ENCODE measurements around the gene KIAA0586. TPM values are rescaled to one million over a fixed set of nuclear protein-coding genes. Genes with fewer than 3 reads are reported as not detected.

Gene KIAA0586
- polyA plus RNA-seq, 1 of the 3 experiments (the other 2 are of a cell fraction) = 7.5 TPM

DNA sequence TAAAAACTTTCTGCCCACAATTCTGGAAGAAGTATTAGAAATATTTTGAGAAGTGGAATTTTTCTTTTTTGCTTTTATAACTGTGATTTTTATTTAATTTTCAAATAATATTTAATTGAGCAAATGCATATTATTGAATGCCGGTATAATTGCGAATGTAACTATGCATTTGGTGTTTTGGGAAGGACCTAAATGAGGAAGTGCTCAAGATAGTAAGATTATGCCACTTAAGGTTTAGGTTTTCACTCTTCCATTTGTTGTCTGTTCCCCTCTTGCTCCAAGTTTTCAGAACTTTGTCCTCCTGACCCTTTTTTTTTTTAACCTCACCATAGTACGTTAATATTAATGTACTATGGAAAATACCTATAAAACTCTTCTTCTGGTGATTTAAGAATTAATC lies 85.8 kb downstream of the KIAA0586 start:
- H3K9me2 ChIP-seq = no peaks in the 10 kb centered on the region
- no peak overlapping the region for H3K4me2 ChIP-seq
- TF ChIP-seq RAD21 (IDR thresholded peaks at IDR 0.05; ENCODE audit: low read length) (no peak), RCOR1 (IDR thresholded peaks at IDR 0.05; ENCODE audit: low read length) (no peak), GATA2 (CRISPR knock-in tag; IDR thresholded peaks at IDR 0.05) (no peak), ELF1 (IDR thresholded peaks at IDR 0.05) (no peak), MEF2A (IDR thresholded peaks at IDR 0.05; ENCODE audit: borderline replicate concordance, low read depth) (no peak), SMC3 (IDR thresholded peaks at IDR 0.05; ENCODE audit: low read depth, low read length) (no peak), EZH2phosphoT487 (IDR thresholded peaks at IDR 0.05; ENCODE audit: borderline replicate concordance, low read depth) (no peak), TEAD4 (IDR thresholded peaks at IDR 0.05; ENCODE audit: borderline replicate concordance, insufficient read depth) (no peak), RFX5 (IDR thresholded peaks at IDR 0.05; ENCODE audit: low read length) (no peak), JUND (IDR thresholded peaks at IDR 0.05) (no peak)
- TF ChIP-seq, protein P1, sequence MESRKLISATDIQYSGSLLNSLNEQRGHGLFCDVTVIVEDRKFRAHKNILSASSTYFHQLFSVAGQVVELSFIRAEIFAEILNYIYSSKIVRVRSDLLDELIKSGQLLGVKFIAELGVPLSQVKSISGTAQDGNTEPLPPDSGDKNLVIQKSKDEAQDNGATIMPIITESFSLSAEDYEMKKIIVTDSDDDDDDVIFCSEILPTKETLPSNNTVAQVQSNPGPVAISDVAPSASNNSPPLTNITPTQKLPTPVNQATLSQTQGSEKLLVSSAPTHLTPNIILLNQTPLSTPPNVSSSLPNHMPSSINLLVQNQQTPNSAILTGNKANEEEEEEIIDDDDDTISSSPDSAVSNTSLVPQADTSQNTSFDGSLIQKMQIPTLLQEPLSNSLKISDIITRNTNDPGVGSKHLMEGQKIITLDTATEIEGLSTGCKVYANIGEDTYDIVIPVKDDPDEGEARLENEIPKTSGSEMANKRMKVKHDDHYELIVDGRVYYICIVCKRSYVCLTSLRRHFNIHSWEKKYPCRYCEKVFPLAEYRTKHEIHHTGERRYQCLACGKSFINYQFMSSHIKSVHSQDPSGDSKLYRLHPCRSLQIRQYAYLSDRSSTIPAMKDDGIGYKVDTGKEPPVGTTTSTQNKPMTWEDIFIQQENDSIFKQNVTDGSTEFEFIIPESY (IDR thresholded peaks at IDR 0.05; ENCODE audit: borderline replicate concordance, low read depth) = no peak
- TF ChIP-seq, protein P2, sequence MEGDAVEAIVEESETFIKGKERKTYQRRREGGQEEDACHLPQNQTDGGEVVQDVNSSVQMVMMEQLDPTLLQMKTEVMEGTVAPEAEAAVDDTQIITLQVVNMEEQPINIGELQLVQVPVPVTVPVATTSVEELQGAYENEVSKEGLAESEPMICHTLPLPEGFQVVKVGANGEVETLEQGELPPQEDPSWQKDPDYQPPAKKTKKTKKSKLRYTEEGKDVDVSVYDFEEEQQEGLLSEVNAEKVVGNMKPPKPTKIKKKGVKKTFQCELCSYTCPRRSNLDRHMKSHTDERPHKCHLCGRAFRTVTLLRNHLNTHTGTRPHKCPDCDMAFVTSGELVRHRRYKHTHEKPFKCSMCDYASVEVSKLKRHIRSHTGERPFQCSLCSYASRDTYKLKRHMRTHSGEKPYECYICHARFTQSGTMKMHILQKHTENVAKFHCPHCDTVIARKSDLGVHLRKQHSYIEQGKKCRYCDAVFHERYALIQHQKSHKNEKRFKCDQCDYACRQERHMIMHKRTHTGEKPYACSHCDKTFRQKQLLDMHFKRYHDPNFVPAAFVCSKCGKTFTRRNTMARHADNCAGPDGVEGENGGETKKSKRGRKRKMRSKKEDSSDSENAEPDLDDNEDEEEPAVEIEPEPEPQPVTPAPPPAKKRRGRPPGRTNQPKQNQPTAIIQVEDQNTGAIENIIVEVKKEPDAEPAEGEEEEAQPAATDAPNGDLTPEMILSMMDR (IDR thresholded peaks at IDR 0.05) = no peak
- TF ChIP-seq, protein P3, sequence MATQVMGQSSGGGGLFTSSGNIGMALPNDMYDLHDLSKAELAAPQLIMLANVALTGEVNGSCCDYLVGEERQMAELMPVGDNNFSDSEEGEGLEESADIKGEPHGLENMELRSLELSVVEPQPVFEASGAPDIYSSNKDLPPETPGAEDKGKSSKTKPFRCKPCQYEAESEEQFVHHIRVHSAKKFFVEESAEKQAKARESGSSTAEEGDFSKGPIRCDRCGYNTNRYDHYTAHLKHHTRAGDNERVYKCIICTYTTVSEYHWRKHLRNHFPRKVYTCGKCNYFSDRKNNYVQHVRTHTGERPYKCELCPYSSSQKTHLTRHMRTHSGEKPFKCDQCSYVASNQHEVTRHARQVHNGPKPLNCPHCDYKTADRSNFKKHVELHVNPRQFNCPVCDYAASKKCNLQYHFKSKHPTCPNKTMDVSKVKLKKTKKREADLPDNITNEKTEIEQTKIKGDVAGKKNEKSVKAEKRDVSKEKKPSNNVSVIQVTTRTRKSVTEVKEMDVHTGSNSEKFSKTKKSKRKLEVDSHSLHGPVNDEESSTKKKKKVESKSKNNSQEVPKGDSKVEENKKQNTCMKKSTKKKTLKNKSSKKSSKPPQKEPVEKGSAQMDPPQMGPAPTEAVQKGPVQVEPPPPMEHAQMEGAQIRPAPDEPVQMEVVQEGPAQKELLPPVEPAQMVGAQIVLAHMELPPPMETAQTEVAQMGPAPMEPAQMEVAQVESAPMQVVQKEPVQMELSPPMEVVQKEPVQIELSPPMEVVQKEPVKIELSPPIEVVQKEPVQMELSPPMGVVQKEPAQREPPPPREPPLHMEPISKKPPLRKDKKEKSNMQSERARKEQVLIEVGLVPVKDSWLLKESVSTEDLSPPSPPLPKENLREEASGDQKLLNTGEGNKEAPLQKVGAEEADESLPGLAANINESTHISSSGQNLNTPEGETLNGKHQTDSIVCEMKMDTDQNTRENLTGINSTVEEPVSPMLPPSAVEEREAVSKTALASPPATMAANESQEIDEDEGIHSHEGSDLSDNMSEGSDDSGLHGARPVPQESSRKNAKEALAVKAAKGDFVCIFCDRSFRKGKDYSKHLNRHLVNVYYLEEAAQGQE (IDR thresholded peaks at IDR 0.05; ENCODE audit: low read depth, low read length) = no peak
- TF ChIP-seq, protein P4, sequence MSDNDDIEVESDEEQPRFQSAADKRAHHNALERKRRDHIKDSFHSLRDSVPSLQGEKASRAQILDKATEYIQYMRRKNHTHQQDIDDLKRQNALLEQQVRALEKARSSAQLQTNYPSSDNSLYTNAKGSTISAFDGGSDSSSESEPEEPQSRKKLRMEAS (IDR thresholded peaks at IDR 0.05; ENCODE audit: low read depth) = no peak
- no peak overlapping the region for H2AFZ ChIP-seq (ENCODE audit: low read depth)
- H3K27me3 ChIP-seq (ENCODE audit: insufficient read depth) = no peaks in the 10 kb centered on the region
- WGBS (ENCODE audit: low lambda C conversion rate) = 94% methylated on average over 3 of the region's 3 CpGs
- H3K4me3 ChIP-seq (ENCODE audit: low read depth in 2 of 2, low read length in 1 of 2) = no peak overlapping the region
- H3K27ac ChIP-seq (ENCODE audit: low read depth in 2 of 2, low read length in 1 of 2) = no peak overlapping the region
- H3K9me3 ChIP-seq = no peaks in the 10 kb centered on the region
- H3F3A ChIP-seq (replicated peaks; ENCODE audit: insufficient read depth) = no peaks in the 10 kb centered on the region
- CTCF ChIA-PET = no interaction called here
- H3K36me3 ChIP-seq (replicated peaks in 1 of 2; ENCODE audit: control insufficient read depth in 1 of 2, insufficient read depth in 2 of 2, low read length in 1 of 2) = peaks cover 17 to 39% of the 10 kb centered on the region in 2 experiments
- DNase-seq = no peak
- POLR2A ChIA-PET = no interaction called here
- H3K4me1 ChIP-seq (ENCODE audit: control insufficient read depth in 1 of 2, insufficient read depth in 2 of 2, low read depth in 1 of 2, low read length in 1 of 2) = no peaks in the 10 kb centered on the region
- no peaks in the 10 kb centered on the region for H3K79me2 ChIP-seq (ENCODE audit: insufficient read depth)
- no peak overlapping the region for H3K9ac ChIP-seq
- no peaks in the 10 kb centered on the region for H4K20me1 ChIP-seq (ENCODE audit: insufficient read depth)
